HepG2 (cell line): ENCODE data around the gene ZNF446. TPM values are rescaled to one million over a fixed set of nuclear protein-coding genes. Genes with fewer than 3 reads are reported as not detected.

Experiments used
- ARID3A ChIP-seq: IDR thresholded peaks from 2 replicates; pipeline ENCODE4 v1.6.1; 2012; ENCODE audit warnings: low read depth, low read length, improper control_type of control experiment
- DNMT1 ChIP-seq: sonication (generic); formaldehyde crosslinking; IDR thresholded peaks from 2 replicates; pipeline ENCODE4 v1.5.1; 2020; ENCODE audit warnings: mild to moderate bottlenecking, missing genetic modification reagents
- DNMT3B ChIP-seq: conservative IDR thresholded peaks from 2 replicates; pipeline ENCODE4 v1.6.1; 2016; ENCODE audit warnings: missing biosample characterization, control low read depth
- FOXK2 ChIP-seq: fragments of 450-650 bp; IDR thresholded peaks from 2 replicates; pipeline ENCODE4 v1.6.1; 2016
- HCFC1 ChIP-seq: fragments of 150-350 bp; IDR thresholded peaks from 2 replicates; pipeline ENCODE4 v1.6.1; 2014; ENCODE audit warnings: low read depth, low read length
- IRF1 ChIP-seq: sonication (generic); formaldehyde crosslinking; IDR thresholded peaks from 2 replicates; pipeline ENCODE4 v1.4.0; 2020; ENCODE audit warnings: low read depth, mild to moderate bottlenecking, missing genetic modification reagents
- RFXAP ChIP-seq: sonication (generic); formaldehyde crosslinking; IDR thresholded peaks from 2 replicates; pipeline ENCODE4 v1.4.0; 2020; ENCODE audit warnings: missing genetic modification reagents, borderline replicate concordance
- SATB2 ChIP-seq: sonication (generic); formaldehyde crosslinking; IDR thresholded peaks from 2 replicates; pipeline ENCODE4 v1.5.0; 2020; ENCODE audit warnings: missing genetic modification reagents
- THAP11 ChIP-seq: IDR thresholded peaks from 2 replicates; pipeline ENCODE4 v1.6.1; 2016; ENCODE audit warnings: missing biosample characterization, missing genetic modification reagents
- UBTF ChIP-seq: sonication (generic); formaldehyde crosslinking; IDR thresholded peaks from 2 replicates; pipeline ENCODE4 v1.4.0; 2020; ENCODE audit warnings: mild to moderate bottlenecking, missing genetic modification reagents
- ZBTB38 ChIP-seq: sonication (generic); formaldehyde crosslinking; IDR thresholded peaks from 2 replicates; pipeline ENCODE4 v1.5.1; 2020; ENCODE audit warnings: mild to moderate bottlenecking, missing genetic modification reagents
- ZNF20 ChIP-seq: sonication (generic); formaldehyde crosslinking; IDR thresholded peaks from 2 replicates; pipeline ENCODE4 v1.4.0; 2020; ENCODE audit warnings: mild to moderate bottlenecking, moderate library complexity, missing genetic modification reagents
- ZNF234 ChIP-seq: sonication (generic); formaldehyde crosslinking; conservative IDR thresholded peaks from 2 replicates; pipeline ENCODE4 v1.5.1; 2020; ENCODE audit warnings: mild to moderate bottlenecking, missing genetic modification reagents
- ZNF383 ChIP-seq: sonication (generic); formaldehyde crosslinking; IDR thresholded peaks from 2 replicates; pipeline ENCODE4 v1.4.0; 2020; ENCODE audit warnings: missing genetic modification reagents, mild to moderate bottlenecking, borderline replicate concordance
- ZNF615 ChIP-seq: sonication (generic); formaldehyde crosslinking; IDR thresholded peaks from 2 replicates; pipeline ENCODE4 v1.5.0; 2020; ENCODE audit warnings: mild to moderate bottlenecking, missing genetic modification reagents, borderline replicate concordance
- ZNF644 ChIP-seq: IDR thresholded peaks from 2 replicates; pipeline ENCODE4 v1.6.1; 2016; ENCODE audit warnings: low read depth
- ZSCAN12 ChIP-seq: sonication (generic); formaldehyde crosslinking; IDR thresholded peaks from 2 replicates; pipeline ENCODE4 v1.9.0; 2021; ENCODE audit warnings: mild to moderate bottlenecking, missing genetic modification reagents
- polyA plus RNA-seq, 8 experiments: library from polyadenylated mRNA; depleted of rRNA in 3 of 8; stranded (reverse) in 7 of 8; unstranded in 1 of 8; fragments of >200 nt; fragmentation: Illumina TruSeq in 4 of 8; extraction: Trizol in 4 of 8; gene quantifications; 2 replicates each; pipeline versions ENCODE4 v1.2.1 to v1.2.3, GENCODE V29; 2011 to 2016; ENCODE audit warnings: low read depth in 4 of 8, missing spikeins in 1 of 8, mixed read lengths in 1 of 8; ENCODE audit not compliant: insufficient read depth in 1 of 8
- total RNA-seq, 5 experiments: library from RNA; depleted of rRNA; stranded (reverse); fragments of >200 nt; fragmentation: Illumina TruSeq; extraction: Trizol; gene quantifications; 2 replicates each; pipeline ENCODE4 v1.2.3, GENCODE V29; 2016; ENCODE audit warnings: low read depth in 1 of 5
- TF ChIP-seq, protein P1 (sequence below): sonication (generic); formaldehyde crosslinking; IDR thresholded peaks from 2 replicates; pipeline ENCODE4 v1.9.0; 2021; ENCODE audit warnings: missing genetic modification reagents, borderline replicate concordance

ZNF446 gene
- total and polyA plus RNA-seq, 2 of the 13 experiments (the other 11 are each of a cell fraction or from before 2014, with no cell fraction given), result 3.0 to 3.6 TPM

GRCh38 chr19:58475714-58476497, at the start of gene ZNF446 (continued):
- TF ChIP-seq ZSCAN12 (CRISPR knock-in tag) (no peak), IRF1 (CRISPR knock-in tag) (no peak), DNMT3B (CRISPR knock-in tag) (0 out of 2 replicates have a peak, but pooled peaks have one; percentile 78), THAP11 (CRISPR knock-in tag) (peak; percentile 99), SATB2 (CRISPR knock-in tag) (no peak), ZNF383 (CRISPR knock-in tag) (no peak), ZNF644 (CRISPR knock-in tag) (no peak), UBTF (CRISPR knock-in tag) (peak; percentile 55; the same call in 1 of the 2 replicates), ZNF615 (0 out of 2 replicates have a peak, but pooled peaks have one; percentile 80), ZBTB38 (CRISPR knock-in tag) (peak; percentile 50; the same call in 1 of the 2 replicates), RFXAP (peak; percentile 93), DNMT1 (CRISPR knock-in tag) (no peak), FOXK2 (no peak), ZNF20 (no peak), ARID3A (0 out of 2 replicates have a peak, but pooled peaks have one; percentile 10), HCFC1 (peak; percentile 86), ZNF234 (CRISPR knock-in tag) (no peak)
- TF ChIP-seq, protein P1, sequence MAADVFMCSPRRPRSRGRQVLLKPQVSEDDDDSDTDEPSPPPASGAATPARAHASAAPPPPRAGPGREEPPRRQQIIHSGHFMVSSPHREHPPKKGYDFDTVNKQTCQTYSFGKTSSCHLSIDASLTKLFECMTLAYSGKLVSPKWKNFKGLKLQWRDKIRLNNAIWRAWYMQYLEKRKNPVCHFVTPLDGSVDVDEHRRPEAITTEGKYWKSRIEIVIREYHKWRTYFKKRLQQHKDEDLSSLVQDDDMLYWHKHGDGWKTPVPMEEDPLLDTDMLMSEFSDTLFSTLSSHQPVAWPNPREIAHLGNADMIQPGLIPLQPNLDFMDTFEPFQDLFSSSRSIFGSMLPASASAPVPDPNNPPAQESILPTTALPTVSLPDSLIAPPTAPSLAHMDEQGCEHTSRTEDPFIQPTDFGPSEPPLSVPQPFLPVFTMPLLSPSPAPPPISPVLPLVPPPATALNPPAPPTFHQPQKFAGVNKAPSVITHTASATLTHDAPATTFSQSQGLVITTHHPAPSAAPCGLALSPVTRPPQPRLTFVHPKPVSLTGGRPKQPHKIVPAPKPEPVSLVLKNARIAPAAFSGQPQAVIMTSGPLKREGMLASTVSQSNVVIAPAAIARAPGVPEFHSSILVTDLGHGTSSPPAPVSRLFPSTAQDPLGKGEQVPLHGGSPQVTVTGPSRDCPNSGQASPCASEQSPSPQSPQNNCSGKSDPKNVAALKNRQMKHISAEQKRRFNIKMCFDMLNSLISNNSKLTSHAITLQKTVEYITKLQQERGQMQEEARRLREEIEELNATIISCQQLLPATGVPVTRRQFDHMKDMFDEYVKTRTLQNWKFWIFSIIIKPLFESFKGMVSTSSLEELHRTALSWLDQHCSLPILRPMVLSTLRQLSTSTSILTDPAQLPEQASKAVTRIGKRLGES (CRISPR knock-in tag), result 0 out of 2 replicates have a peak, but pooled peaks have one; percentile 55
